ENCODE results near the gene RCOR2. TPM values are rescaled to one million over a fixed set of nuclear protein-coding genes. Genes with fewer than 3 reads are reported as not detected.
"Not testable (repeated sequence)": the region's sequence is repeated elsewhere in the genome, so short reads cannot be mapped to it uniquely, and the experiment has no call there.

Gene RCOR2
- 0.53 and 0.57 TPM in 2 replicates for total RNA-seq
- polyA plus RNA-seq (2012): 0.26 TPM

DNA sequence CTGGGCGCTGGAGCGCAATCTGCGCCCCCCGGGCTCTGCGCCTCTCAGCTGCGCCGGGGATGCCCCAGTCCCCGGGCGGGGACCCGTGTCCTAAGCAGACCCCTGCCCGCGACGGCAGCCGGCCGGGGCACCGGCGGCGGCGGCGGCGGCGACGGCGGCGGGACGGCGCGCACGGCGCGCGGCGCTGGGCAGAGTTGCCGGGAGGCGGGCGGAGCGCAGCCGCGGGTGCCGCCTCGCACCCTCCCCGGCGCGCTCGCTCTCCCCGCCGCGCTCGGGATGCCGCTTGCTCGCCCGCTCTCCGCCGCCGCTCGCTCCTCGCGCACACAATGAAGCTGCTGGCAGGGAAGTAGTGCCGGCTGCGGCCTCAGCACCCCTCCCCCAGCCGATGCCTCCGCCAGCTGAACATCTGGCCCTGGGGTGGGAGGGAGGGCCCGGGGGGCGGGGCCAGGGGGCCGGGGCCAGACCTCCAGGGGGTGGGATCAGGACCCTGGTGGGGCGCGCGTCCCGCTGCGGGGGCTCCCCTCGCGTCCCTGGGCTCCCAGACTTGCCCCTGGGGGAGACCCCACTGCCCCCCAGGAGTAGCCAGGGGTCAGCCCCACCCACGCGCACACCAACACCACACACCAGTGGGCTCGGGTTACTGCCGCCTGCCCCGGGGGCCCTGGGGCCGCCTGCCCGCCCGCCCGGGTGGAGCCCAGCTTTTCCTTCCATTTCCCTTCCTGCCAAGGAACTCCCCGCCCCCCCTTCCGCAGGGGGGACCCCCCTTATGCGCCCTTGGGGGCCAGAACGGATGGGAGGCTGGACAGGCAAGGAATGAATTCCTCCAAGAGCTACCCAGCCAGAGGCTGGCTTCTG is at the start of gene RCOR2:
Gene RCOR2, minus strand, starts transcription at position 328 of the 855 bp plus-strand sequence. CDS start 708 bp downstream, outside the sequence.
- DNase-seq (ENCODE audit: low read depth): peak; percentile 70

DNA sequence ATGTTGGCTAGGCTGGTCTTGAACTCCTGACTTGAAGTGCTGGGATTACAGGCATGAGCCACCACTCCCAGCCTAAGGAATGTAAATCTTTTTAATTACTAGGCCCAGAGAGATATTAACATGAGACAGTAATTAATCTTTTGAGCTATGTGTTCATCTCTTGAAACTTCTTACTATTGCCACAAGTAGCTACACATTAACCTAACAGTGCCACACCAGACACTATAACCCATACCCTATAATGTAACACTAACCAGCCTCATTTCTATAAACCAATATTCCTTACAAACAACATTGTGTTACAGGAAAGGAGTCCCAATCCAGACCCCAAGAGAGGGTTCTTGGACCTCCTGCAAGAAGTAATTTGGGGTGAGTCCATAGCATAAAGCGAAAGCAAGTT is 49.5 kb upstream of the RCOR2 start:
- no peak for DNase-seq (ENCODE audit: low read depth)

DNA sequence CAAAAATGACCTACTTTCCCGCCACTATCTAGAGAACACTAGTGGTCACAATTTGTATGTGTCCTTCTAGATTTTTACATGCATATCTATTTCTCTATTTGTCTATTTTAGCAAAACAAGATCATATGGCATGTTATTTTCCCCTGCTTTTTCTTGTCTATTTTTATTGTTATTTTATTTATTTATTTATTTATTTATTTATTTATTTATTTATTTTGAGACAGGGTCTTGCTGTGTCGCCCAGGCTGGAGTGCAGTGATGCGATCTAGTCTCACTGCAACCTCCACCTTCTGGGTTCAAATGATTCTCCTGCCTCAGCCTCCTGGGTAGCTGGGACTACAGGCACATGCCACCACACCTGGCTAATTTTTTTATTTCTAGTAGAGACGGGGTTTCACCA is 46.9 kb upstream of the RCOR2 start:
- not testable (repeated sequence) for DNase-seq (ENCODE audit: low read depth)

DNA sequence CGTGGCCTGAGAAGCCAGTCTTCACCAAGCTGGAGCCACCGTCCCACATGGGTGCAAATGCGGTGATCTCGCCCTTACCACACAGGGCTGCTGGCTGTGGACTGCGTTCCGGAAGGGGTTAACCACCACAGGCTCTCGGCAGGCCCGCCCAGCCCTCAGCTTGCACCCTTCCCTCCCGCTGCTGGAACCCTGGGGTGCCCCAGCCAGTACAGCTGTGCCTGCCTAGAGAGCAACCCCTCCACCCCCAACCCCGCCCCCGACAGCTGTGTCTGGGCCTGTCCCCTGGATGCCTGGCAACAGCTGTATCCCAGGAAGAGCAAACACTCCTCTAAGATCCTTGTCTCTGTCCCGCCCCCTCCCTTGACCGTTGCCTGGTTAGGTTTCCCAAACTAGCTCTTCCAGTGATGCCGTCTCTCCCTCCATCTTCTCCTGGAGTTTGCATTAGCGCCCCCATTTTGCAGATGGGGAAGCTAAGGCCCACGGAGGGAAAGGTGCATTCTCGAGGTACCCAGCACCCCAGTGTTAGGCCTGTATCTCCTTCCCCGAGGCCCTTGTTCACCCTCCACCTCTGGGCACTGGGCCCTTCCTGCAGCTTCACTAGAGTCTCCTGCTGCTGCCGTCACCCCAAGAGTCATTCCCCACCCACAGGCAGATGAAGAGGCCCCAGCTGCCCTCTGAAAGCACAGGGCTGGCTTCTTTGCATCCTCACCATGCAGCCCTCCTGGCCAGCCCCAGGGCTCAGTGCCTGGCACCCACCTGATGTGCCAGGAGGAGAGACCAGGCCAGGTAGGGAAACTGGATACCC is 44.8 kb upstream of the RCOR2 start:
- DNase-seq (ENCODE audit: low read depth): peak; percentile 92

DNA sequence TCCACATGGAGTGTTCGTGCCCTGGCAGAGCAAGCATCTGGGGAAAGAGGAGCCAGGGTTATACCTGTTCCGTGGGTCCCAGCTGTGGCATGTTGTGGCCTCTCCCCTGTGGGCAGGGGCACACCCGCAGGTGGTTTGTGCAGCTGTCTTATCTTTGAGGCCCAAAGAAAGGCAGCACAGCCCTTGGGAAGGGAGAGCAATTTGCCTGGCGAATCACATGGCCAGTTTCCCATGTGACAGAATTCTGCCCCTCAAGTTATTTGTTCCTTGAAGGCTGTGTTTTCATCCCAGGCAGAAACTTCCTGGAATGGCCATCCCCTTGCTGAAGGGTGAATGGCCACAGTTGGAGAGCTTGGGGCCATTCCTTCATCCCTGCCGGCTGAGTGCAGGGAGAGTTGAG is 41.0 kb upstream of the RCOR2 start:
- peak; percentile 41 for DNase-seq (ENCODE audit: low read depth)

DNA sequence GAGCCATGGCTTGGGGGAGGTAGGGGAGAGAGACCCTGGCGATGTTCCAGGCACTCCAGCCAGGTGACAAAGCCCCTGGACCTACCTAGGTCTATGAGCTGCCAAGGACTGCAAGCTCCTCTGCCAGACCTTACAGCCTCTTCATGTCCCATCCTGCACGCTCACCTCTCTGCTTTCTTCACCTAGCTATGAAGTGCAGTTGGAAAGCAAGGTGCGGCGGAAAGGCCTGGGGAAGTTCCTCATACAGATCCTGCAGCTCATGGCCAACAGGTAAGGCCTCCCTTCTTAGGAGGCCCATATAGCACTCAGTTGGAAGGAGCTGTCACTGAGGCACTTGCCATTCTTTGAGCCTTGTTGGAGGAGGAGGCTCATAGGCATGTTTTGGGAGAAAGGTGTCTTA is 35.6 kb upstream of the RCOR2 start:
- DNase-seq (ENCODE audit: low read depth): no peak

DNA sequence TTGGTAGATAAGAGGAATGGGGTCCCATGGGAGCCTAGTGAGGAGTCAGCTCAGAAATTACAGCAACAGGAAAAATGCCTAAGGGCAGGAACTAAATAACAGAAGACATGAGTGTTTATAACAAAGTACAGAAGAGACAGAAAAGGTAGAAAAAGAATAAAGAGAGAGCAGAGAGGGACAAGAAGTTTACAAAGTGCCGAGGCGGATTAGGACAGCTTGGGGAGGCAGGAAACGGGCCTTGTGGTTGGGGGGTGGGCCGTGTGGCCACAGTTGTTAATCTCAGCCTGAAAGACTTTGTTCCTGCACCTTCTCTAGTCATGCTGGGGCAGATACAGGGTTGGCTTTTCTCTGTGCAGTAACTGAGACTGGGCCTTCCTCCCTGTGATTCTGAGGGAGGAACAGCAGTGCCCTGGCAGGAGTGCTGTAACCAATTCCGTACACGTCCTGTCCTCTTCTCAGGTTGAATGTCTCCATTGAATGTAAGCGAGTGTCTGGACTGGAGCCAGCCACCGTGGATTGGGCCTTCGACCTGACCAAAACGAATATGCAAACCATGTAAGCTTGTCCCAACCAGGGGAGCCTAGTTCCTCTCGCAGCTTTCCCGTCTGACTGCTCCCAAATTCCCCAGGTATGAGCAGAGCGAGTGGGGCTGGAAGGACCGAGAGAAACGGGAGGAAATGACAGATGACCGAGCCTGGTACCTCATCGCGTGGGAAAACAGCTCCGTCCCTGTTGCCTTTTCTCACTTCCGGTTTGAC is 35.0 kb upstream of the RCOR2 start:
- DNase-seq (ENCODE audit: low read depth): no peak

DNA sequence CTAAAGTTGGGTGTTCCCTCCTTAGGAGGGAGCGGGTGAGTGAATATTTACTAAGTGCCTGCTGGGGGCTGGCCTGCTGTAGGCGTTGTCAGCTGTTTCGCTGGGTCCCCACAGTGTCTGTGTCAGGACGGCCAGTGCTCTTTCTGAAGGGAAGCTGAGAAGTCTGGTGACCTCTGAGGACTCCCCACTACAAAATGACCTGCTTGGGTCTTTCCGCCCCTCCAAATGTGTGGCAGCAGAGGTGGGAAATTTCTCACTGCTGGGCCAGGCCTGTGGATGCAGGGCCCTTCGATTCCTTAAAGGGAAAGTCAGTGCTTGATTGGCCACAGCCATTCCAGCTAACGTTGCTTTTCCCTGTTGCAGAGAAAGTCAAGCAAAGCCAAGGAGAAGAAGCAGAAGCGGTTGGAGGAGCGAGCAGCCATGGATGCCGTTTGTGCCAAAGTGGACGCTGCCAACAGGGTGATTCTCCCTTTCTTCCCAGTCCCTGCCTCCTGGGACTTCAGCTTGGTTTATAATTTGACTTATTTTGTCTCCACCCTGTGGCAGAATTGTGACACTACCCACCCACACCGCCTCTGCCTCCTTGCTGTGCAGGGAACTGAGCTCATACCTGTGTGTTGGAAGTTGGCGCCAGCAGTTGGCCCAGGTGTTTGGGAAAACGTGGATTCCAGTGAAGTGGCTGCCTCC is 28.7 kb upstream of the RCOR2 start:
- DNase-seq (ENCODE audit: low read depth): peak; percentile 75

DNA sequence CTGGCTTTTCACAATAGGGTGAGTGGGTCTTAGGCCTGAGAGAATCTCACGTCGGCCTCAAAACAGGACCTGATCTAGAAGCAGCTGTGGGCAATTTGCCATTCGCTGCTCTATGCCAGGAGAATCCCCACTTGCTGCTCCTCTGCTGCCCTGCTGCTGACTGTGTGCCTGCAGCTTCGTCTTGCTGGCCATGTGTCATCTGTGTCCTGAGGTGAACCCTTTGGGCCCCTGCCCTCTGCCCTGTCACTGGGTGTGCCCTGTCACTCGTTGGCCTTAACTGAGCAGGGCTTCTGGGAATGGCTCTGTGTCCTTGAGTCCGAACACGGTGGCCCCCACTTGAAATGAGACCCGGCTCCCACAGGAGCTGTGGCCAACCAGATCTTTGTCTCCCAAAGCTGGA is 28.0 kb upstream of the RCOR2 start:
- peak; percentile 88 for DNase-seq (ENCODE audit: low read depth)

DNA sequence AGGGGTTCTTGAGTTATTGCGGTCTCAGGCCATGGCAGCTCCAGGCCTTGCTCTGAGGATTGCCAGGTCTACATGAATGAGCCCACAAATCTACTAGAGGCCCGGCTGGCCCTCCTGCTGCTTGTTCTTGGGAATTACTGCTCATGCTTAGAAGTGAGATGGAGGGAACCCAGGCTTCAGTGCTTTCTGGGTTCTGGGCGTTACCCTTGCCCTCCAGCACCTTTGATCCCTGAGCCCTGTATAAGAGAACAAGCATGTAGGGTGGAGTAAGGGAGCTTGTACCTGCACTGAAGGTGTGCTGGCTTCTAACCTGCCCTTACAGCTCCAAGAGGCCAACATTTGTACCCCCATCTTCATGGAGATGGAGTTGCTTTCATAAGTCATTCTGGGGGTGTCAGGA is 25.8 kb upstream of the RCOR2 start:
- no peak for DNase-seq (ENCODE audit: low read depth)

DNA sequence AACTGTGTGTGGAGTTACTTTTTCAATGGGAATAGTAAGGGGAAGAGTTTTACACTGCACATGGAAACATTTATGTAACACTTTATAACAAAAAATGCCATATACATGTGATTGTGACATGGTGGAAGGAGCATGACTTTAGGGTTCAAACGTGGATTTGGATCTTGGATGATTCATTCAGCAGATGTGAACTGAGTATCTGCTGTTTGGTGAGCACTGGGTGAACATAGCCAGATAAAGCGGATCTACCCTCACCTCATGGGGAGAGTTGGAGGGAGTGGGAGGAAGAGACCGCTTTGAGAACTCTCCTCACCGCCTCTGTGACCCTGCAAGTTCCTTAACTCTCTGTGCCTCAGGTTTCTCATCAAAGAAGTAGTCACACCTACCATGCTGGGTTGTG is 24.9 kb upstream of the RCOR2 start:
- DNase-seq (ENCODE audit: low read depth): no peak

DNA sequence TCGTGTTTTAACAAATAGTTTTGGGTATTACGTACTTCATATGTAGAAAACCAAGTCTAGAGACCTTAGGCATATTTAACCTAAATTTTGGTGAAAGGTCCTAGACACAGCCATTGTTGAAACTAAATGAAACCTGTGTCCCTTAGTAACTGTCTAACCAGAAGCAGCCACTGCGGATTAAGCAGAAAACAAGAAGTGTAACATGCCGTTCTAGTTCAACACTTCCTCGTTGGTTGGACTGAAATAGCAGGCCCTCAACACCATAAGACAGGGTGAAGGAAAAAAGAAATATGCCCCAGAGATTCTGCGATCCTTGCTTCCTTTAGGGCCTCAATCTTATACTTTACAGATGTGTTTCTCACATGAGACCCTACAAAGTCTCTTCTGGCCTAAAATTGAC is 23.8 kb upstream of the RCOR2 start:
- no peak for DNase-seq (ENCODE audit: low read depth)

DNA sequence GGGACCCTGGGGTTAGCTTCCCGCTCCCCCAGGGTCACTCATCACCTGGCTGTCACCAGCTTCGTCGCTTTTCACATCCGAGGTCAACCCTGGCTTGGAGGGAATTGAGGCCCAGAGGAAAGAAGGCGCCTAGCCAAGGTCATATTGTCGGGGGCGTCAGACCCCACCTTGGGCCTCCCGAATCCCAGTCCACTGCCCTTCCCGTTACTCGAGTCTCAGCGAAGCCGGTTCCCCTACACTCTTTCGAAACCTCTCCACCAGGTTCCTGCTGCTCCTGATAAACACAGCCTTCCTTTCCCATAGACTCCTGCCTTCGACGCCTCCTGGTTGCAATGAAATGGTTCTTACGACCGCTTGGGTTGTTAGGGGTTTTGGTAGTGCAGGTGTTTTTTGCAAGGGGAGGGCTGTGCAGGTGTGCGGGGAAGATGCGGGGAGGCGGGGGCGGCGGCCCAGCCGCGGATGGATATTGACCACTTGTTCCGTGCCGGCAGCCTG is 22.5 kb upstream of the RCOR2 start:
- no peak for DNase-seq (ENCODE audit: low read depth)

DNA sequence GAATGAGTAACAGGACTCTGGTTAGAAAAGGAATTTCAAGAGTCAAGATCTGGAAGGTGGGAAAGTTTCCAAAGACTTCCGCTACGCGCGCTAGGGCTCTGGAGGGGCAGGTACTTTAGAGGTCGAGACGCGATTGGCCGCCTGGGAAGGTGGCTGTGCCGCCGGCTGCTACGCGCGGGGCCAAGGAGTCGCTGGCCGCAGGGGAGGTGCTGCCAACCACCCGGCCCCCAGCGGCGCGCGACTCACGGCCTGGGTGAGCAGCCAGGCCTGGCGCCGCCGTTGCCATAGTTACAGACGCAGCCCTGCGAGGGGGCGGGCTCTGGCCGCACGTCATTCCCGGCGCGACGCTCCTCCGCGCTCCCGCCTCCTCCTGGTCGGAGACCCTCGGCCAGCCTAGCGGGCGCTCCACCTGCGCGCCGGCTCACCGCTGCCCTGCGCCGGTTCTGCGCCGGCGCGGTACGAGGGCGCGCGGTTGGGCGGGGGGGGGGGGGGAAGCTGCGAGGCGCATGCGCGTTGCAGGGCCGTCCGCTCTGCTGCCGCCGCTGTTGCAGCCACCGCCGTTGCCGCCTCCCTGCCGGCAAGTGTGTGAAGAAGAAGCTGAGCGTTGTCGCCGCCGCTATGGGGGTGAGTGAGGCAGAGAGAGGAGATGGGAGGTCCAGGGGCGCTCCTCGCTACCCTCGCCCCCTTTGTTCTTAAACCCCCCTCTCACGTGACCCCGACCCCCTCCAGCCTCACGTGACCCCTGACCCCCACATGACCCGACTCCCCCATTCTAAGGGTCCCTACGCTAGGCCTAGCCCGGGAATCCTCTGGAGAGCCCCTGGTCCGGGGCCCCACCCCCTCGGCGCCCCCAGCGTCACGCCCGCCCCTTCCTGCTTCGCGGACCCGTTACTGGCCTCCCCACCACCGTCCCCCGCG is 21.8 kb upstream of the RCOR2 start, which contains the start of gene NAA40:
Gene NAA40, plus strand, starts transcription at position 524 of the 918 bp plus-strand sequence. Its CDS starts 95 bp downstream, at position 619.
- peak; percentile 92 for DNase-seq (ENCODE audit: low read depth)

DNA sequence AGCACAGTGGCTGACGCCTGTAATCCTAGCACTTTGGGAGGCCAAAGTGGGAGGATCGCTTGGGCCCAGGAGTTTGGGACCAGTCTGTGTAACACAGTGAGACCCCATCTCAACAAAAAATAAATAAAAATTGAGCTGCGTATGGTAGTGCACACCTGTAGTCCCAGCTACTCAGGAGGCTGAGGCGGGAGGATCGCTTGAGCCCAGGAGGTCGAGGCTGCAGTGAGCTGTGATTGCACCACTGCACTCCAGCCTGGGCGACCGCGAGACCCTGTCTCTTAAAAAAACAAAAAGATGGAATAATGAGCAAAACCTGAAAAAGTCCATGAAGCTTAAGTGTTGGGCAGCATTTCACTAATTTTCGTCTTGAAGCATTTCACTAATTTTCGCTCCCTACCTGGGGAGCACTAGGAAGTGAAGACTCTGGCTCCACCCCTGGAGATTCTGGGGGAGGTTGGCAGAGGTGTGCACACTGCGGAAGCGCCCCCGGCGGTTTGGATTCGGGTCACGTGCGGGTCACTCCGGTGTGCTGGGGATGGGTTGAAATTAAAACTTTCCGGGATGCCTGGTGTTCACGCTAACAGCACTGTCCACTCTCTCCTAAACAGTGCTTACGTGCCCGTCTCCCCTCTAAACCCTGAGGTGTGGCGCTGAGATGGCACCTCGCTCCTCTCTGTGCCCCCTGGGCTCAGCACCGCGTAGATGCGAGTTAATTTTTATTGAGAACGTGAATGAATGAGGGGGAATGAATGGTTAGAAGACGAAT is 20.9 kb upstream of the RCOR2 start:
- no peak for DNase-seq (ENCODE audit: low read depth)

DNA sequence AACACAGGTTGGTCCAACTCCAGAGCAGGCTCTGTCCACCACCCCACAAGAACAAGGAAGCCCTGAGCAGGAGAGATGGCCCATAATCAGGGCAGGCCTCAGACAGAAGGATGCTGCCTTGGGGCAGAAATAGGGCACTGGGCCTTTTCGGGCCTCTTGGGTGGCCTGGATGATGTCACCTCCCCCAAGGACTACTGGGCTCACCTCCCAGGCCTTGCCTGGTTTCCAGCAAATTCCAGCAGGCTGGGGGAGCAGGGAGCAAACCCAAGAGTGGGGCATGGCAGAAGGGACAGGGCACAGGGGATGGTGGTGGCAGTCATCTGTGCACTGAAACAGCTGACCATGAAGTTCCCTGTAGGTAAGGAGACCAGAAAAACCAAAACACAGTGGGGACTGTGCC is 16.5 kb upstream of the RCOR2 start:
- DNase-seq (ENCODE audit: low read depth): no peak

DNA sequence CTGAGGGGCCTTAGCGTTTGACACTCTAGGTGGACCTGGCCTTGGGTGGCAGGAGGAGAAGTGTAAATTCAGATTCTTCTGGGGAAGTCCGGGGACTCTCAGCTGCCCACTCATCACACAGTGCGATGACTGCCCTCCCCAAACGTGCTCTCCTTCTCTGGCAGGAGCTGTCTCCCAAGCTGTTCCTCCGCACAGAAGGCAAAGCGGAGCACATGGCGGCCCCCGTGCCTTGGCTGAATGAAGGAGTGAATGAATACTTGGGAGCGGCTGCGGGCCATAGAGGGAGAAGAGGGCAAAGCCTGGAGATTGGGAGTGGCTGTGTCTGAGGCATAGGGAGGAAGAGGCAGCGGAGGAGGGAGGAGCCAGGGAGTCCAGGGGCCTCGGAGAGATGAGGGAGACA is 14.9 kb upstream of the RCOR2 start:
- DNase-seq (ENCODE audit: low read depth): no peak

DNA sequence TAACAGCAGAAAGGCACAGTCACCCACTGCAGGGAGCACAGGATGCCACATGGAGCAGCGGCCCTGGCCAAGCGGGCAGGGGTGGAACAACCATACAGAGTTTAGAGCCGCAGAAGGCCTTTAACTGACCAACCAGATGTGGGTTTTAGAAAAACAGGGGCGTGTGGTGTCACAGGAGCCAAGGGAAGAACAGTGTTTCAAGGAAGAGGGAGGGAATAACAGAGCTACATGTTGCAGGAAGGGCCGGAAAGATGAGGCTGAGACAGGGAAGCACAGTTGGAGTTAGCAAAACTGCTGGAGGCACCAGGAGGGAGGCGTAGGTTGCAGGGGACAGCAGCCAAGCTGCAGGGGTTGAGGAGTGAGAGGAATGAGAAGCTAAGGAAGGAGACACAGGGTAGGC is 14.1 kb upstream of the RCOR2 start:
- no peak for DNase-seq (ENCODE audit: low read depth)

DNA sequence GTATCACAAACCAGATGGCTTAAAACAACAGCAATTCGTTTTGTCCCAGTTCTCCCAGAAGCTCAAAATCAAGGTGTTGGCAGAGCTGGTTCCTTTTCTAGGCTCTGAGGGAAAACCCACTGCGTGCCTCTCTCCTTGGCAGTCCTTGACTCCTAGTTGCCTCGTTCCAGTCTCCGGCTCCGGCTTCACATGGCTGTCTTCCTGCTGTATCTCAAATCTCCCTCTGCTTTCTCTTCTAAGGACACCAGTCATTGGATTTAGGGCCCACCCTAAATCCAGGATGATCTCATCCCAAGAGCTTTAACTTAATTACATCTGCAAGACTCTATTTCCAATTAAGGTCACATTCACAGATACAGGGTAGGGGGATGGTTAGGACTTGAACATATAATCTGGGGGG is 12.7 kb upstream of the RCOR2 start:
- DNase-seq (ENCODE audit: low read depth): no peak
